Liver (tissue), 3 donors: ENCODE measurements around the gene MEIS2.

Source experiments
- CTCF ChIP-seq: fragments of 150-350 bp; IDR thresholded peaks from 2 replicates; pipeline ENCODE4 v1.5.1; 2017; ENCODE audit warnings: improper control_type of control experiment, low read depth, low read length; ENCODE audit not compliant: missing input control
- FOXA1 ChIP-seq: IDR thresholded peaks from 2 replicates; pipeline ENCODE4 v1.6.1; 2016; ENCODE audit warnings: antibody characterized with exemption
- MAX ChIP-seq: IDR thresholded peaks from 2 replicates; pipeline ENCODE4 v1.6.1; 2016; ENCODE audit warnings: antibody characterized with exemption
- NR2F2 ChIP-seq: IDR thresholded peaks from 2 replicates; pipeline ENCODE4 v1.6.1; 2016; ENCODE audit warnings: antibody characterized with exemption
- RAD21 ChIP-seq, 2 donors: IDR thresholded peaks; 2 replicates each; pipeline ENCODE4 v1.6.1; 2016; ENCODE audit warnings: antibody characterized with exemption in 2 of 2, mild to moderate bottlenecking in 2 of 2
- REST ChIP-seq: IDR thresholded peaks from 2 replicates; pipeline ENCODE4 v1.6.1; 2016; ENCODE audit warnings: antibody characterized with exemption, mild to moderate bottlenecking
- RXRA ChIP-seq, 2 donors: IDR thresholded peaks; 2 replicates each; pipeline ENCODE4 v1.6.1; 2017 to 2018; ENCODE audit warnings: antibody characterized with exemption in 2 of 2, mild to moderate bottlenecking in 1 of 2
- SP1 ChIP-seq: IDR thresholded peaks from 2 replicates; pipeline ENCODE4 v1.6.1; 2018; ENCODE audit warnings: antibody characterized with exemption, mild to moderate bottlenecking
- TAF1 ChIP-seq: conservative IDR thresholded peaks from 2 replicates; pipeline ENCODE4 v1.6.1; 2016; ENCODE audit warnings: antibody characterized with exemption, mild to moderate bottlenecking
- YY1 ChIP-seq: IDR thresholded peaks from 2 replicates; pipeline ENCODE4 v1.6.1; 2016; ENCODE audit warnings: antibody characterized with exemption, mild to moderate bottlenecking
- ZBTB33 ChIP-seq: IDR thresholded peaks from 2 replicates; pipeline ENCODE4 v1.6.1; 2016; ENCODE audit warnings: antibody characterized with exemption
- donor health status: healthy.
- donor health status: healthy.

- TF ChIP-seq CTCF (no peak), RAD21 (IDR thresholded peaks at IDR 0.05) (no peak), ZBTB33 (no peak), YY1 (no peak), REST (no peak), TAF1 (no peak), MAX (no peak), NR2F2 (no peak), RXRA (IDR thresholded peaks at IDR 0.05) (no peak), FOXA1 (no peak), SP1 (no peak)
Observed at GRCh38 chr15:37046876-37047614, 53.3 kb downstream of the MEIS2 start.
